Upper lobe of right lung (tissue), 1 donor: ENCODE measurements around the gene PDXDC1. TPM values are rescaled to one million over a fixed set of nuclear protein-coding genes. Genes with fewer than 3 reads are reported as not detected.
"Not testable (repeated sequence)": the region's sequence is repeated elsewhere in the genome, so short reads cannot be mapped to it uniquely, and the experiment has no call there.

Experiments used
- ATAC-seq: fragments of 200-7000 bp; cut with Tn5 transposase; one replicate; pipeline ENCODE4 v1.9.1; 2020; ENCODE audit warnings: mild to moderate bottlenecking, moderate library complexity
- DNase-seq: peaks from one replicate; pipeline ENCODE4 v3.0.0-alpha.2; 2020
- H3K27ac ChIP-seq: fragments of 200-600 bp; one replicate; pipeline ENCODE4 v1.8.0; 2022
- H3K27me3 ChIP-seq: fragments of 200-600 bp; one replicate; pipeline ENCODE4 v1.8.0; 2022; ENCODE audit warnings: mild to moderate bottlenecking
- H3K36me3 ChIP-seq: fragments of 200-600 bp; one replicate; pipeline ENCODE4 v1.8.0; 2022
- H3K4me1 ChIP-seq: fragments of 200-600 bp; one replicate; pipeline ENCODE4 v1.8.0; 2022
- H3K4me3 ChIP-seq: fragments of 200-600 bp; one replicate; pipeline ENCODE4 v1.8.0; 2022; ENCODE audit warnings: mild to moderate bottlenecking
- H3K9me3 ChIP-seq: fragments of 200-600 bp; one replicate; pipeline ENCODE4 v1.8.0; 2022
- intact Hi-C: fragments of 100-400 bp; cut with DNase I; formaldehyde crosslinking; loops from one replicate; pipeline ENCODE4 v1.11.0; 2022
- total RNA-seq: library from RNA; stranded (reverse); fragmentation: NEBNext Ultra II Directional; extraction: Animal tissue kit (Norgen Biotek cat#: 25700); gene quantifications from one replicate; pipeline ENCODE4 v1.2.1, GENCODE V29; 2021
- donor health status: DM: no; HTN: yes; CAD: no; lungs with severe emphysema.

PDXDC1 gene
- total RNA-seq, 1 donor from 2014 or later = 100 TPM

GRCh38 chr16:15130256-15130932 is 155.6 kb downstream of the PDXDC1 start:
- ATAC-seq, H3K4me3 ChIP-seq, H3K4me1 ChIP-seq, H3K27ac ChIP-seq, H3K36me3 ChIP-seq, H3K27me3 ChIP-seq, intact Hi-C loops, H3K9me3 ChIP-seq: not testable (repeated sequence)
- peak; percentile 53 for DNase-seq

GRCh38 chr16:15130943-15131700 is 156.3 kb downstream of the PDXDC1 start:
- H3K27ac ChIP-seq, H3K4me3 ChIP-seq, intact Hi-C loops, H3K36me3 ChIP-seq, H3K9me3 ChIP-seq, H3K4me1 ChIP-seq, H3K27me3 ChIP-seq, ATAC-seq: not testable (repeated sequence)
- peak; percentile 13 for DNase-seq

GRCh38 chr16:15132719-15133428 is 158.0 kb downstream of the PDXDC1 start:
- ATAC-seq, H3K27me3 ChIP-seq, H3K9me3 ChIP-seq, H3K4me3 ChIP-seq, H3K36me3 ChIP-seq, H3K4me1 ChIP-seq, intact Hi-C loops, H3K27ac ChIP-seq: not testable (repeated sequence)
- DNase-seq = peak; percentile 36

GRCh38 chr16:15133554-15133953 is 158.7 kb downstream of the PDXDC1 start:
- intact Hi-C loops, H3K4me3 ChIP-seq, H3K27me3 ChIP-seq, H3K9me3 ChIP-seq, ATAC-seq, H3K36me3 ChIP-seq, H3K4me1 ChIP-seq, H3K27ac ChIP-seq: not testable (repeated sequence)
- DNase-seq = peak; percentile 48

- ATAC-seq = peak; percentile 32
- DNase-seq = peak; percentile 17
Measured at GRCh38 chr16:15134752-15135482, 160.1 kb downstream of the PDXDC1 start.

GRCh38 chr16:15135483-15136360 is 160.9 kb downstream of the PDXDC1 start:
- H3K4me1 ChIP-seq, H3K9me3 ChIP-seq, intact Hi-C loops, H3K27me3 ChIP-seq, H3K4me3 ChIP-seq, H3K27ac ChIP-seq, H3K36me3 ChIP-seq: not testable (repeated sequence)
- ATAC-seq = peak; percentile 63
- peak; percentile 48 for DNase-seq

More at GRCh38 chr16:15134752-15135482, 160.1 kb downstream of the PDXDC1 start:
- H3K27me3 ChIP-seq, H3K4me1 ChIP-seq, H3K36me3 ChIP-seq, H3K27ac ChIP-seq, intact Hi-C loops, H3K9me3 ChIP-seq, H3K4me3 ChIP-seq: not testable (repeated sequence)

GRCh38 chr16:15137514-15137913 is 162.7 kb downstream of the PDXDC1 start:
- intact Hi-C loops, ATAC-seq, H3K27ac ChIP-seq, H3K9me3 ChIP-seq, H3K36me3 ChIP-seq, H3K27me3 ChIP-seq, H3K4me1 ChIP-seq, H3K4me3 ChIP-seq: not testable (repeated sequence)
- DNase-seq = peak; percentile 46

- H3K27me3 ChIP-seq, H3K27ac ChIP-seq, ATAC-seq, H3K4me1 ChIP-seq, H3K9me3 ChIP-seq, intact Hi-C loops, H3K36me3 ChIP-seq, H3K4me3 ChIP-seq: not testable (repeated sequence)
- DNase-seq = peak; percentile 65
Measured at GRCh38 chr16:15140444-15141365, 165.9 kb downstream of the PDXDC1 start.
